Heart right ventricle (tissue), 16 donors: ENCODE data around the gene IQSEC2. TPM values are rescaled to one million over a fixed set of nuclear protein-coding genes. Genes with fewer than 3 reads are reported as not detected.
A peak's percentile ranks its signal among the peaks of the same experiment; 100 is the strongest.

Experiments
- ATAC-seq, 8 donors: fragments of 200-7000 bp; cut with Tn5 transposase; one replicate each; pipeline ENCODE4 v1.9.1; 2020; ENCODE audit warnings: mild to moderate bottlenecking in 8 of 8, moderate library complexity in 8 of 8, moderate number of reproducible peaks in 1 of 8
- DNase-seq, 2 donors: peaks; one replicate each; pipeline ENCODE4 v3.0.0-alpha.2; 2020
- H3K27ac ChIP-seq, 10 donors: fragments of 200-600 bp; sonication (generic) in 2 of 10; one replicate each; pipeline versions ENCODE4 v1.5.0 to v1.8.0; 2020 to 2022; ENCODE audit warnings: mild to moderate bottlenecking in 3 of 10
- H3K27me3 ChIP-seq, 7 donors: fragments of 200-600 bp; one replicate each; pipeline ENCODE4 v1.8.0; 2021 to 2022; ENCODE audit warnings: mild to moderate bottlenecking in 2 of 7
- H3K36me3 ChIP-seq, 9 donors: fragments of 200-600 bp; sonication (generic) in 1 of 9; one replicate each; pipeline versions ENCODE4 v1.5.0 to v1.8.0; 2020 to 2022; ENCODE audit warnings: mild to moderate bottlenecking in 2 of 9
- H3K4me1 ChIP-seq, 9 donors: fragments of 200-600 bp; sonication (generic) in 1 of 9; one replicate each; pipeline versions ENCODE4 v1.5.0 to v1.8.0; 2020 to 2022; ENCODE audit warnings: mild to moderate bottlenecking in 4 of 9
- H3K4me3 ChIP-seq, 10 donors: fragments of 200-600 bp; sonication (generic) in 2 of 10; one replicate each; pipeline versions ENCODE4 v1.5.0 to v1.8.0; 2020 to 2022; ENCODE audit warnings: mild to moderate bottlenecking in 7 of 10, moderate library complexity in 2 of 10
- H3K9me3 ChIP-seq, 11 donors: fragments of 200-600 bp in 10 of 11; sonication (generic) in 2 of 11; one replicate each; pipeline versions ENCODE4 v1.5.0 to v1.8.0; 2013 to 2022; ENCODE audit warnings: mild to moderate bottlenecking in 2 of 11, control low read depth in 1 of 11, moderate library complexity in 1 of 11
- CTCF ChIP-seq, 9 donors: fragments of 200-600 bp; sonication (generic) in 2 of 9; IDR thresholded peaks; one replicate each; pipeline versions ENCODE4 v1.5.0 to v1.8.0; 2021 to 2022; ENCODE audit warnings: antibody characterized with exemption in 9 of 9, mild to moderate bottlenecking in 5 of 9, moderate library complexity in 1 of 9
- WGBS, 2 donors: extraction: QIAGEN DNeasy Blood & Tissue Kit; methylation state at CpG; one replicate each; pipeline ENCODE4 v1.1.7; 2013; ENCODE audit warnings: inconsistent platforms in 1 of 2; 5-methylcytosine and 5-hydroxymethylcytosine counted together
- intact Hi-C, 10 donors: fragments of 100-400 bp; cut with DNase I; formaldehyde crosslinking; loops; one replicate each; pipeline versions ENCODE4 v1.11.1 to v1.14.2; 2022
- polyA plus RNA-seq, 2 donors: library from polyadenylated mRNA; stranded (reverse); fragments of 200-250 nt; gene quantifications; one replicate each; pipeline ENCODE4 v1.2.3, GENCODE V29; 2013
- total RNA-seq, 10 donors: library from RNA; stranded (reverse); fragmentation: NEBNext Ultra II Directional in 3 of 10; extraction: Animal tissue kit (Norgen Biotek cat#: 25700) in 3 of 10; gene quantifications; one replicate each; pipeline versions ENCODE4 v1.2.1 to v1.2.4, GENCODE V29; 2021 to 2023
- donor health status: Arrhythmogenic right ventricular cardiomyopathy.
- donor health status: ischemic (EF 13 %, LVEDD 7.1; RV severe dilation, severe dysfunction).
- donor health status: healthy with polysubstance abuse.
- donor health status: DM: no; HTN: yes; CAD: no.
- donor health status: DM: no; HTN: no; CAD: no.
- donor health status: ischemic (EF 25% LVEDD 6.9; RV normal size, moderate dysfunction).
- donor health status: ischemic (EF 25% LVEDD 5.7; RV mildly dilated, moderate dysfunction).
- donor health status: healthy.
- donor health status: DM: yes; HTN: yes; CAD: no.
- donor health status: Ischemic cardiomyopathy.
- donor health status: ischemic (EF 35%, LVEDD 5.7; RV mildly dilated, moderate dysfunction).
- donor health status: nonischemic (EF 11% LVEDD 7.7; RV severe dilation, severe dysfunction).
- donor health status: DM: yes; HTN: yes; CAD: no.
- donor health status: PGD.
- donor health status: ischemic (EF 29% LVEDD 5.4; RV normal size, mild dysfunction).
- donor health status: nonischemic (EF 23%, LVEDD 6.1; RV moderate dilation, normal function).

IQSEC2 gene
- total and polyA plus RNA-seq, 12 donors = 7.9 to 19.4 (median 10.7) TPM

GRCh38 chrX:53224860-53225797, 56.3 kb downstream of the IQSEC2 start, which contains the start of gene KDM5C:
Gene KDM5C (minus strand): TSS chrX:53225207. CDS start chrX:53224889, 318 bp downstream.
- TF ChIP-seq CTCF (IDR thresholded peaks at IDR 0.05) = no peak
- peak within 1 kb of the TSS; percentile 65 to 99 (median 89) for H3K4me3 ChIP-seq
- intact Hi-C loops = loop anchor here in 3 of 10 donors (10.0 kb wide), 3 partner anchors 130 to 210 kb away; partner anchors contain the start of genes HSD17B10 (in 1 of the 3), KANTR (in 1 of the 3), RIBC1 (in 1 of the 3) and SMC1A (in 1 of the 3)
- no peaks in the 10 kb centered on the region for H3K9me3 ChIP-seq
- H3K27me3 ChIP-seq = peaks cover 0 to 3% (median 0%) of the 10 kb centered on the region in 7 donors
- WGBS, 2 donors = 0% methylated on average over 53 to 67 of the region's 67 CpGs
- DNase-seq (peak; percentile 86 to 88), ATAC-seq (peak; percentile 91 to 95 (median 93))
- peak within 1 kb of the TSS; percentile 82 to 95 (median 90) for H3K27ac ChIP-seq
- H3K4me1 ChIP-seq = peaks cover 0 to 42% (median 23%) of the 10 kb centered on the region in 9 donors
- H3K36me3 ChIP-seq = peaks cover 0 to 15% (median 0%) of the 10 kb centered on the region in 9 donors

- Histone ChIP-seq H3K4me1 (peaks cover 0 to 42% (median 23%) of the 10 kb centered on the region in 9 donors), H3K27me3 (peaks cover 0 to 3% (median 0%) of the 10 kb centered on the region in 7 donors), H3K27ac (peak overlapping the region; percentile 82 to 95 (median 90)), H3K9me3 (no peaks in the 10 kb centered on the region), H3K4me3 (peak overlapping the region; percentile 65 to 99 (median 89)), H3K36me3 (peaks cover 0 to 24% (median 0%) of the 10 kb centered on the region in 9 donors)
- no peak for TF ChIP-seq CTCF (IDR thresholded peaks at IDR 0.05)
- intact Hi-C loops = loop anchor here in 3 of 10 donors (10.0 kb wide), 3 partner anchors 129 to 211 kb away; partner anchors contain the start of genes HSD17B10 (in 1 of the 3), KANTR (in 1 of the 3), RIBC1 (in 1 of the 3) and SMC1A (in 1 of the 3)
- ATAC-seq (peak in 6 of 8 donors; percentile 8 to 50 (median 22)), DNase-seq (no peak)
- 0 to 1% methylated on average over 31 to 40 of the region's 40 CpGs for WGBS, 2 donors
These were observed 57.2 kb downstream of the IQSEC2 start for GRCh38 chrX:53223955-53224859.

DNA sequence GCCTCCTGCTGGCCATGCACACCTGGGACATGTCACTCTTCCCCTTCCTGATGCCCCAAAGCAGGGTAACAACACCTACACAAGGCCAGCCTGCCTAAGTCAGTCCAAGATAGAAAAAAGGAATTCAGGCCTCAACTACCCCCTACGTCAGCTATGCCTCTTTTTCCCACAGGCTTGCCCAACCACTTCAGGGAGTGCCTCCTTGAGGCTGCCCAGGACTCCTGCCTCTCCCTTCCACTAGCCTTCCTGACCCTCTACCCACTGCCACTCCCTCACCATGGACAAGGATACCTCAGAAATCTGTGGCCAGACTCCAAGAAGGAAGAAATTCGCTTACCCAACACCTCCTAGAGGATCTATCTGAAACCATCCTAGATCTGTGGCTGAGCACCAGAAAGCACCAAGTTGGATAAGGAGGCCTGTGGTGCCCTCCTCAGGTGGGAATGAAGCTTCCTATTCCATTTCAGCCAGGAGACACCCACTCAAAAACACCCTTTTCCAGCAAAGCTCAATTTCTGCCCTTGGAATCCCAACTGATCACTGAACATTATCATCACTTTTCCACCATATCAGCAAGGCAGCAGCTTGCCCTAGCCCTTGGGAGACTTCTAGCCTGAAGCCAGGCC, 58.2 kb downstream of the IQSEC2 start:
- H3K9me3 ChIP-seq = no peaks in the 10 kb centered on the region
- H3K27me3 ChIP-seq = no peaks in the 10 kb centered on the region
- TF ChIP-seq CTCF (IDR thresholded peaks at IDR 0.05) = no peak
- 24 to 29% methylated on average over 2 of the region's 2 CpGs for whole genome bisulfite sequencing, 2 donors
- intact Hi-C loops = loop anchor here in 3 of 10 donors (10.0 kb wide), 3 partner anchors 128 to 212 kb away; partner anchors contain the start of genes HSD17B10 (in 1 of the 3), KANTR (in 1 of the 3), RIBC1 (in 1 of the 3) and SMC1A (in 1 of the 3)
- peak overlapping the region in 3 of 10 donors; percentile 90 to 95 (median 95) for H3K27ac ChIP-seq
- peak overlapping the region; percentile 65 to 99 (median 89) for H3K4me3 ChIP-seq
- peaks cover 0 to 34% (median 0%) of the 10 kb centered on the region in 9 donors for H3K36me3 ChIP-seq
- ATAC-seq (no peak), DNase-seq (no peak)
- H3K4me1 ChIP-seq = peaks cover 0 to 42% (median 23%) of the 10 kb centered on the region in 9 donors

Other genes starting within 250 kb of the IQSEC2 start
- 1 to 10 TPM in 3 of 10 donors, under 1 TPM in 7; 0.54 to 2.5 (median 0.73) TPM for gene GPR173, start 232.8 kb downstream of the IQSEC2 start, total RNA-seq
- under 1 TPM; 0.70 to 0.95 TPM for gene GPR173, start 232.8 kb downstream of the IQSEC2 start, polyA plus RNA-seq
- gene TSPYL2, start 199.2 kb downstream of the IQSEC2 start, total RNA-seq = 10 to 100 TPM; 17.2 to 48.8 (median 25.5) TPM
- 100 to 1,000 TPM in 1 of 2 donors, 10 to 100 TPM in 1; 54.4 to 136 TPM for gene TSPYL2, start 199.2 kb downstream of the IQSEC2 start, polyA plus RNA-seq
- 10 to 100 TPM in 2 of 10 donors, 1 to 10 TPM in 8; 2.7 to 11.5 (median 7.0) TPM for gene KANTR, start 187.4 kb downstream of the IQSEC2 start, total RNA-seq
- 10 to 100 TPM in 1 of 2 donors, 1 to 10 TPM in 1; 2.1 to 12.6 TPM for gene KANTR, start 187.4 kb downstream of the IQSEC2 start, polyA plus RNA-seq
- gene KDM5C, start 56.4 kb downstream of the IQSEC2 start, total RNA-seq = 10 to 100 TPM; 26.0 to 56.1 (median 34.5) TPM
- 10 to 100 TPM; 16.4 to 26.0 TPM for gene KDM5C, start 56.4 kb downstream of the IQSEC2 start, polyA plus RNA-seq
- gene SMC1A, start 141.1 kb upstream of the IQSEC2 start, total RNA-seq = 10 to 100 TPM; 27.4 to 55.1 (median 35.8) TPM
- 10 to 100 TPM in 1 of 2 donors, 1 to 10 TPM in 1; 9.5 to 22.4 TPM for gene SMC1A, start 141.1 kb upstream of the IQSEC2 start, polyA plus RNA-seq
- gene RIBC1, start 141.3 kb upstream of the IQSEC2 start, total RNA-seq = 1 to 10 TPM in 2 of 10 donors, under 1 TPM in 8; 0.28 to 1.6 (median 0.52) TPM
- under 1 TPM; 0.44 to 0.58 TPM for gene RIBC1, start 141.3 kb upstream of the IQSEC2 start, polyA plus RNA-seq
- 100 to 1,000 TPM in 5 of 10 donors, 10 to 100 TPM in 5; 43.9 to 126 (median 105) TPM for gene HSD17B10, start 152.8 kb upstream of the IQSEC2 start, total RNA-seq
- gene HSD17B10, start 152.8 kb upstream of the IQSEC2 start, polyA plus RNA-seq = 100 to 1,000 TPM in 1 of 2 donors, 10 to 100 TPM in 1; 64.7 to 212 TPM